BJ (cell line): ENCODE data around the gene UBXN1. TPM values are rescaled to one million over a fixed set of nuclear protein-coding genes. Genes with fewer than 3 reads are reported as not detected.

Experiments
- CTCF ChIA-PET: fragments of 350-600 bp; formaldehyde crosslinking; extraction: SDS; loops from one replicate; lab custom pipeline; 2021; ENCODE audit warnings: antibody characterized with exemption, inconsistent platforms; lab: Yijun Ruan, JAX
- POLR2A ChIA-PET: fragments of 300-600 bp; sonication (Branson Sonifier 250); formaldehyde crosslinking; extraction: SDS; loops from one replicate; lab custom pipeline; 2021; ENCODE audit warnings: antibody characterized with exemption; lab: Charles Lee
- DNase-seq: peaks from one replicate; pipeline ENCODE4 v3.0.0-alpha.2; 2011; ENCODE audit warnings: low read depth
- H3K27me3 ChIP-seq: 2 replicates; pipeline ENCODE4 v1.6.0; 2011; ENCODE audit warnings: low read length; ENCODE audit not compliant: control insufficient read depth, insufficient read depth
- H3K36me3 ChIP-seq: 2 replicates; pipeline ENCODE4 v1.5.1; 2011; ENCODE audit warnings: low read length; ENCODE audit not compliant: control insufficient read depth, insufficient read depth
- H3K4me3 ChIP-seq: 2 replicates; pipeline ENCODE4 v1.5.1; 2011; ENCODE audit warnings: low read depth, mild to moderate bottlenecking, control low read depth, low read length
- polyA plus RNA-seq: library from polyadenylated mRNA; depleted of rRNA; stranded (reverse); fragments of >200 nt; gene quantifications from 2 replicates; pipeline ENCODE4 v1.2.3, GENCODE V29; 2011
- TF ChIP-seq, protein P1 (sequence below): IDR thresholded peaks from 2 replicates; pipeline ENCODE4 v1.5.1; 2011; ENCODE audit warnings: low read depth, mild to moderate bottlenecking, control low read depth, inconsistent platforms, low read length, moderate library complexity; ENCODE audit not compliant: insufficient read depth

UBXN1 gene
- polyA plus RNA-seq, 1 experiment, result 86.0 TPM

DNA sequence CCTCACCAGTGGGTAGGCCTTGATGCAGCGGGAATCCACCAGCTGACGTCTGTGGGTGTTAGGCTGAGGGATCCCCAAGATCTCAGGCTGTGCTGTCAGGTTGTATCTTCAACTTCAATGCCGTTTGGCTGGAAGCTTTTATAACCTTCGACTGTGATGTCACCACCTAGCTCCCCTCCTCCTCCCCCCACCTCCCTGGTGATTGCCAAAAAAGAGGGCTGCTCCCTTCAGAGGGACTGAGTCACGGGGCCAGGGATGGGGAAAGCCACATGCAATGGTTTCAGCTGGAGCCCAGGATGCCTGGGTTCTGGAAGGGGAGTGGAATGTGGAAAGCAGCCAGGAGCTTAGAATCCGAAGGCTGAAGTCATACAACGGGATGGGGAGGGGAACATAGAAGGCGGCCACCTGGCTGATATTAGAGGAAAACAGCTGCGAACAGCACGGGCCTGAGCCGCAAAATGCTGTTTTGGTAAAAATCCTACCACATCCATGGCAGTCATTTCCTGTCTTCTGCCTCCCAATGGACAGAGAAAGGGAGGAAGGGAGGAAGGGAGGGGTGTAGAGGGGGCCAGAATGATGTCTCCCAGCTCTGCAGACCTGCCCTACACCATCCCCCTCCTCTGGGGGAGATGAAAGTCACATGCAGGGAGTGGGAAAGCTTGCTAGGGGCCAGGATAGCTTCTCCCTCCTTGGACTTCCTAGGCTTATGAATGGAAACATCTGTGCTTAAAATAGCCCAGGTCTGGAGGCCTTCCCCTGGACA, 10.7 kb upstream of the UBXN1 start, which contains the start of gene LRRN4CL:
TSS of gene LRRN4CL (minus strand) at position 110 of the 763 bp plus-strand sequence. CDS start 1,022 bp downstream, outside the sequence.
- POLR2A ChIA-PET, result interaction anchor here (0.6 to 1.5 kb wide), 6 partner anchors 18 to 295 kb away, joined by 3 to 7 read pairs (median 3); partner anchors contain the start of genes C11orf98, CSKMT, EEF1G and LBHD1
- H3K4me3 ChIP-seq, result peak within 1 kb of the TSS; percentile 16

DNA sequence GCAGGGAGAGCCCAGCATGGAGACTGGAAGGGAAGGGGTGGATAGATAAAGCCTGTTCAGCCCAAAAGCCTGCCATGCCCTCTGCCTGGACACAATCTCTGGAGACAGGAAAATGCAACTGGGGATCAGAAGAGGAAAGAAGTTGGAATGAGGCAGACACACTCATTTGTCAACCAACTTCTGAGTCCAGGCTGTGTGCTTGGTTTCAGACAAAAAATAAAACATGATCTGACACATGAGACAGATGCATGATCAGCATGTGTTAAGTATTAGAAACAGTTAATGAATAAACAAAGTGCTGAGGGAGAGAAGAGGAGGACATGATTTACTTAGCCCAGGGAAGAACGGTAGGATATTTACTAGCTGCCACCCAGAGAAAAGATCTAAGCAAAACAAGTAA, 9.6 kb upstream of the UBXN1 start:
- ChIA-PET CTCF (interaction anchor here (1.5 to 4.0 kb wide), 6 partner anchors 11 to 98 kb away, joined by 3 to 13 read pairs (median 6); partner anchors contain the start of genes C11orf98, CSKMT, LBHD1 and TMEM179B), POLR2A (interaction anchor here (1.1 to 1.5 kb wide), 2 partner anchors 24 to 115 kb away, joined by 5 to 7 read pairs; partner anchors contain the start of genes C11orf98, CSKMT and EEF1G)

More for the DNA sequence above, 10.7 kb upstream of the UBXN1 start, which contains the start of gene LRRN4CL:
- TF ChIP-seq, protein P1, sequence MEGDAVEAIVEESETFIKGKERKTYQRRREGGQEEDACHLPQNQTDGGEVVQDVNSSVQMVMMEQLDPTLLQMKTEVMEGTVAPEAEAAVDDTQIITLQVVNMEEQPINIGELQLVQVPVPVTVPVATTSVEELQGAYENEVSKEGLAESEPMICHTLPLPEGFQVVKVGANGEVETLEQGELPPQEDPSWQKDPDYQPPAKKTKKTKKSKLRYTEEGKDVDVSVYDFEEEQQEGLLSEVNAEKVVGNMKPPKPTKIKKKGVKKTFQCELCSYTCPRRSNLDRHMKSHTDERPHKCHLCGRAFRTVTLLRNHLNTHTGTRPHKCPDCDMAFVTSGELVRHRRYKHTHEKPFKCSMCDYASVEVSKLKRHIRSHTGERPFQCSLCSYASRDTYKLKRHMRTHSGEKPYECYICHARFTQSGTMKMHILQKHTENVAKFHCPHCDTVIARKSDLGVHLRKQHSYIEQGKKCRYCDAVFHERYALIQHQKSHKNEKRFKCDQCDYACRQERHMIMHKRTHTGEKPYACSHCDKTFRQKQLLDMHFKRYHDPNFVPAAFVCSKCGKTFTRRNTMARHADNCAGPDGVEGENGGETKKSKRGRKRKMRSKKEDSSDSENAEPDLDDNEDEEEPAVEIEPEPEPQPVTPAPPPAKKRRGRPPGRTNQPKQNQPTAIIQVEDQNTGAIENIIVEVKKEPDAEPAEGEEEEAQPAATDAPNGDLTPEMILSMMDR, result no peak
- peak; percentile 91 for DNase-seq
- H3K36me3 ChIP-seq, result peaks cover 16% of the 10 kb centered on the region
- H3K27me3 ChIP-seq, result no peaks in the 10 kb centered on the region
- CTCF ChIA-PET, result interaction anchor here (0.7 to 4.0 kb wide), 11 partner anchors 9 to 192 kb away, joined by 3 to 33 read pairs (median 5); partner anchors contain the start of genes C11orf98, CSKMT, LBHD1 and TMEM179B

GRCh38 chr11:62687508-62688396, 8.9 kb upstream of the UBXN1 start:
- DNase-seq, result no peak
- POLR2A ChIA-PET, result no interaction called here
- no peaks in the 10 kb centered on the region for H3K27me3 ChIP-seq
- H3K4me3 ChIP-seq, result peak overlapping the region; percentile 5; the same call in 1 of the 2 replicates
- CTCF ChIA-PET, result interaction anchor here (2.6 to 4.0 kb wide), 2 partner anchors 11 to 95 kb away, joined by 5 to 13 read pairs; partner anchors contain the start of gene TUT1
- TF ChIP-seq, protein P1, result no peak
- peaks cover 13% of the 10 kb centered on the region for H3K36me3 ChIP-seq

More for the DNA sequence above, 9.6 kb upstream of the UBXN1 start:
- TF ChIP-seq, protein P1, result no peak
- Histone ChIP-seq H3K36me3 (peaks cover 16% of the 10 kb centered on the region), H3K4me3 (peak overlapping the region; percentile 0), H3K27me3 (no peaks in the 10 kb centered on the region)
- no peak for DNase-seq

- ChIA-PET POLR2A (no interaction called here), CTCF (interaction anchor here (3.3 kb wide), 1 partner anchor 12 kb away, joined by 40 read pairs; no protein-coding TSS in a partner anchor)
- Histone ChIP-seq H3K36me3 (0 out of 2 replicates have a peak, but pooled peaks cover under 1% of the 10 kb centered on the region), H3K27me3 (no peaks in the 10 kb centered on the region), H3K4me3 (no peak overlapping the region)
- TF ChIP-seq, protein P1, result no peak
- no peak for DNase-seq
Measured at GRCh38 chr11:62682518-62682917, 3.6 kb upstream of the UBXN1 start.
